ENCODE results near the gene GRID1.

DNA sequence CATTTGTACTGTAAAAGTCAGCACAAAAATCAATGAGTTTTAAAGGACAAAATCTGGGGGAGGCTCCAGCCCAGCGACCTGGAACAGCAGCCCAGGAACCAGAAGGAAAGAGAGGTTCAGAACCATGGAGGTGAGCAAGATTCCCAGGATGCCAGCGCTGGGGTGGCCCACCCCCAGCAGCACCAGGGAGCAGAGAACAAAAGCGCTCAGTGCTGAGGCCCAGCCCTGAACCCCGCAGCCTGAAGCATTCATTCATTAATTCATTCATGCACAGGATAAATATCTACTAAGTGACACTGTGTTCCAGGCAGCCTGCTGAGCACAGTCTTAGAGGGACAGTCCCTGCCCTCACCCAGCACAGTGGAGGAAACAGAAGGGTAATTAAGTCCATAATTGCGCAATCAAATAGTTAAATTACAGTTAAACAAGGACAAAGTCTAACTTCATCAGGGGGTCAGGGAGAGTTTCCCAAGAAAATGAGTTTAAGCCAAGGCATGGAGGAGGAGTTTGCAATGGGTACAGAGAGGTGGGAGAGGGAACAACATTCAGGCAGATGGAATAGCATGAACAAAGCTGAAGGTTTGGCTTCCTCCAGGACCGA, 202.3 kb downstream of the GRID1 start:
- TF ChIP-seq, protein P1, sequence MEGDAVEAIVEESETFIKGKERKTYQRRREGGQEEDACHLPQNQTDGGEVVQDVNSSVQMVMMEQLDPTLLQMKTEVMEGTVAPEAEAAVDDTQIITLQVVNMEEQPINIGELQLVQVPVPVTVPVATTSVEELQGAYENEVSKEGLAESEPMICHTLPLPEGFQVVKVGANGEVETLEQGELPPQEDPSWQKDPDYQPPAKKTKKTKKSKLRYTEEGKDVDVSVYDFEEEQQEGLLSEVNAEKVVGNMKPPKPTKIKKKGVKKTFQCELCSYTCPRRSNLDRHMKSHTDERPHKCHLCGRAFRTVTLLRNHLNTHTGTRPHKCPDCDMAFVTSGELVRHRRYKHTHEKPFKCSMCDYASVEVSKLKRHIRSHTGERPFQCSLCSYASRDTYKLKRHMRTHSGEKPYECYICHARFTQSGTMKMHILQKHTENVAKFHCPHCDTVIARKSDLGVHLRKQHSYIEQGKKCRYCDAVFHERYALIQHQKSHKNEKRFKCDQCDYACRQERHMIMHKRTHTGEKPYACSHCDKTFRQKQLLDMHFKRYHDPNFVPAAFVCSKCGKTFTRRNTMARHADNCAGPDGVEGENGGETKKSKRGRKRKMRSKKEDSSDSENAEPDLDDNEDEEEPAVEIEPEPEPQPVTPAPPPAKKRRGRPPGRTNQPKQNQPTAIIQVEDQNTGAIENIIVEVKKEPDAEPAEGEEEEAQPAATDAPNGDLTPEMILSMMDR (IDR thresholded peaks at IDR 0.05) = no peak
- no peak for TF ChIP-seq POLR2A (IDR thresholded peaks at IDR 0.05)
